Measurements from ENCODE around the gene PALLD. TPM values are rescaled to one million over a fixed set of nuclear protein-coding genes. Genes with fewer than 3 reads are reported as not detected.
"Not testable (repeated sequence)": the region's sequence is repeated elsewhere in the genome, so short reads cannot be mapped to it uniquely, and the experiment has no call there.

Gene PALLD
- polyA plus RNA-seq, 4 donors: 85.8 to 252 (median 188) TPM

DNA sequence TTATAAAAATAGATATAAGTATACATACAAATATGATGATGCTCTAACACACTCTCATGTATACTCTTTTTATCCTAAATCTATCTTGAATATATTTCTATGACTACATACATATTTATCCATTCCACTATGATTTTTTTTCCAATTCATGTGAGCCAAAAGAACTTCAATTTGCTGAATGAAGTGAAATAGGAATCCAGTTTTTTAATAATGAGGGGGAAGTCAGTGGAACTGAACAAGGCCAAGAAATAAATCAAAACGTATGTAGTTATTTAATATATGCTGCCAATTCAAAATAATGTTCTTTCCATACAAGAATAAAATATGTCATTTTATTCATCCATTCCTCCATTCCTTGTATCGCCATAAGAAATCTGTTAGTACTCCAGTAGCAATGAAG lies 6.1 kb upstream of the PALLD start:
- no peak for DNase-seq (ENCODE audit: low read depth in 4 of 4, low spot score in 3 of 4)

DNA sequence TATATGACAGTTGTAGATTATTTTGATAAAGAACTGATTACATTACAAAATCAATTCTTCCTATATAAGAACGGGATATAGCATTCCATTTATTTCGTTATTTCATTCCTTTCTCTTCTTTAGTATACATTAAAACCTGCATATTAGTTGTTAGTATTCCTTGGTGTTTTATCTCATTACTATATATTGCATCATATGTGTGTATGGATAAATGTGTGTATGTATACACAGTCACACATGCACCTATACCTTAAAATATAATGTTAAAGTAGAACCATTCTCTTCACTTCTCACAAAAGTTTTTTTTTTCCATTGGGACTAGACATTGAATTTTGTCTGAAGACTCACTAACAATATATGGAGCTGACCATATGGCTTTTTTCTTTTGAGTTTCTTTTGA lies 5.3 kb upstream of the PALLD start:
- no peak for DNase-seq (ENCODE audit: low read depth in 4 of 4, low spot score in 3 of 4)

GRCh38 chr4:168498251-168498650 lies 1.4 kb downstream of the PALLD start:
- no peak for DNase-seq (ENCODE audit: low read depth in 4 of 4, low spot score in 3 of 4)

DNA sequence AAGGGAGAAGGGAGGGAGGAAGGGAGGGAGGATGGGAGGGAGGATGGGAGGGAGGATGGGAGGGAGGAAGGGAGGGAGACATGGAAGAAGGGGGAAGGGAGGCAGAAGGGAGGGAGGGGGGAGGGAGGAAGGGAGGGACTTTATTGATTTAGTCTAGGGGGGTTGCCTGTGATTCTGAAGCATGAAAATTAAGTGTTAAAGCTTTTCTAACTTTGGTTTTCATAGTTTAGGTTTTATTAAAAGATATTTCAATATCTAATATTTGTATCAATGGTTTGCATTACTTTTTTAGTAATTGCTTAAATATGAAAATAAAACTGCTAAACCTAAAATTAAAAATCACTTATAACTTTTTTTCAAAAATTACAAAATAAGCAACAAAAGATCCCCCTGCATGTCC lies 2.4 kb downstream of the PALLD start:
- DNase-seq (ENCODE audit: low read depth in 4 of 4, low spot score in 3 of 4): no peak

DNA sequence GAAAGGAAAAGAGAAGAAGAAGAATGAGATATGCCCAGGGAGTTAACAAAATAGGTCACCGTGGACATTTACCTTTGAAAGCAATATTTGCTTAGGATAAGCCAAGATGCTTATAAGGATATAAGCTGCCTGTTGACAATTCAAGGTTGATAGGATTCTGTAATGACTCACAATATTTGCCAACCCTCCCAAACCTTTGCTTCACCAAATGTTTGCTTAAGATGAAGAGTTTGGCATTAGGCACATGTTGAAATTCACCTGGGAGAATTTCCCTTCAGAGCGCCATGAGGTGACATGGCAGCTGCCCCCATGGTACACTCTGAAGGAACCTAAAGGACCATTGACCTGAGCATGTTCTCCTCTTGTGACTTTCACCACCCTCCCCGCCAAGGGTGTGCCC lies 4.6 kb downstream of the PALLD start:
- no peak for DNase-seq (ENCODE audit: low read depth in 4 of 4, low spot score in 3 of 4)

GRCh38 chr4:168502861-168503260 lies 6.0 kb downstream of the PALLD start:
- no peak for DNase-seq (ENCODE audit: low read depth in 4 of 4, low spot score in 3 of 4)

DNA sequence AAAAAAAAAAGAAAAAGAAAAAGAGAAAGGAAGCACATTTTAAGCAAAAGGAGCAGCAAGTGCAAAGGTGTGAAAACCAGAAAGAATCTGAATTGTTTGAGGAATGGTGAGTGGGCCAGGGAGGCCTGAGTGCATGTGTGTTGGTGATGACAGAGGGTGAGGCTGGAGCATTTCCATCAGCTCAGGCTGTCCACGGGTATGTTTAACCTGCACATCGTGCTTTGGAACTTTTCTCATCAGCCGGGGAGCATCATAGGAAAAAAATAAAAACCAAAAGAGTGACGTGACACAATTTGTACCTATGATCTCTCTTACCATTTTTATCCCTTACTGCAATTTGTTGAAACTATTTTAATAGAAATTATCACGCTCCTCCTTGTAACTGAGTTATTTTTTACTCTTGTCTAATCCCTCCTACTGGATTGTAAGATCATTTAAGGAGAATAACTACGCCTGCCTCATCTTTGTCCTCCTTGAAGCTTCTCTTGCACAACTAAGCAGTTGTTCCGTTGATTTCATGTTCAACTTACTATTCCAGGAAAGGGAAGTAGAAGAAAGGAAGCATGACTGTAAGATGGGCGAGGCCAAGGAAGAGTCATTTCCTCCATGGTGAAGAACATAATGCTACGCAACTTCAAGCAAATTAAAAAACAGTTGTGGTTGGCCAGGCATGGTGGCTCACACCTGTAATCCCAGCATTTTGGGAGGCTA lies 7.0 kb downstream of the PALLD start:
- DNase-seq (ENCODE audit: low read depth in 4 of 4, low spot score in 3 of 4): no peak

DNA sequence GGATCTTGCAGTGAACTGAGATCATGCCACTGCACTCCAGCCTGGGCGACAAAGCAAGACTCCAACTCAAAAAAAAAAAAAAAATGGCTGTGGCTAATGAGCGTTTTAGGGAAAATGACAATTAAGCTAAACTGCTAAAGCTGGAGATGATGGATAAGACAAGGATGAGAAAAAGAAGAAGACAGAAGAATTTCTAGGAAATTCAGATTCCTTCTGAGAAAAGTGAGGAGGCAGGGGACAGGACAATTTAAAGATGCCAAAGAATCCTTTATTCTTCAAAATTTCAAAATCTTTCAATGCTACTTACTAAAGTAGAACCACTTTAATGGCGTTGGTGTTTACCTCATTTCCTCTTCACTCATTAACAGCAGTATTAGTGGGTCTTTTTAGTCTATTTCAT lies 7.7 kb downstream of the PALLD start:
- no peak for DNase-seq (ENCODE audit: low read depth in 4 of 4, low spot score in 3 of 4)

DNA sequence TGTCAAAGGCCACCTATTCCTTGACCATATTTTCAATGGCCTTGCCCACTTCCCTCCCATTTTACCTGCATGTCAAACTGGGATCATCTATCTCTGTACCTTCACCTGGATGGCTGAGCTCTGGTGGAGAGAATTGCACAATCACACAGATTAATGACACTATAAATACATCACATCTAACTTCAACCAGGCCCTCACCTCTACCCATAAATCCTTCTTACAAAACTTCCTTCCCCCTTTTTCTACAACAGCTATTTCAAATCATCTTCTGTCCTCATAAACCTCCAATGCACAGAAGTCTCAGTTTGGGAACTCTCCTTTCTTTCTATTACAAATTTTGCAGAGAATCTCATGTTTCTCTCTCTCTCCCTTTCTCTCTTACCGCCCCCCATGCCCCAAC lies 9.2 kb downstream of the PALLD start:
- no peak for DNase-seq (ENCODE audit: low read depth in 4 of 4, low spot score in 3 of 4)

GRCh38 chr4:168507178-168507815 lies 10.4 kb downstream of the PALLD start:
- no peak for DNase-seq (ENCODE audit: low read depth in 4 of 4, low spot score in 3 of 4)

- no peak for DNase-seq (ENCODE audit: low read depth in 4 of 4, low spot score in 3 of 4)
Observed at GRCh38 chr4:168508683-168509082, 11.8 kb downstream of the PALLD start.

DNA sequence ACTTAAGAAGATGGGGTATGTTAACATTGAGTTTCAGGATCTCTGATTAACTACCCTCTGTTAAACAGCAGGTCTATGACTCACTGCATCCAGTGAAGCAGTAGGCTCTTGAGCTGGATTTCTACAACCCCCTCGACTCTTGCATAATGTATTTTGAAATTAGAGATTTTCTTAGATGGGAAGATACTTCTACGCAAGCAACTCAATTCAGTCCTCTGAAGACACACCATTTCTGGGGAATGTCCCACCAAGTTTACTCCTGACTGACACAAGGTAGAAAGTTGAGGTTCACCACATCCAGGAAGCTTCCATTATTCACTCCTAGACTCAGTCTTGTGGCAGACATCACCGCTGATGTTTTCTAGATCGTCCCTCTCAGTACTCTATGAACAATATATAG lies 12.9 kb downstream of the PALLD start:
- no peak for DNase-seq (ENCODE audit: low read depth in 4 of 4, low spot score in 3 of 4)

GRCh38 chr4:168511780-168512489 lies 15.1 kb downstream of the PALLD start:
- no peak for DNase-seq (ENCODE audit: low read depth in 4 of 4, low spot score in 3 of 4)

- DNase-seq (ENCODE audit: low read depth in 4 of 4, low spot score in 3 of 4): not testable (repeated sequence)
Observed at GRCh38 chr4:168513826-168514225, 17.0 kb downstream of the PALLD start.

DNA sequence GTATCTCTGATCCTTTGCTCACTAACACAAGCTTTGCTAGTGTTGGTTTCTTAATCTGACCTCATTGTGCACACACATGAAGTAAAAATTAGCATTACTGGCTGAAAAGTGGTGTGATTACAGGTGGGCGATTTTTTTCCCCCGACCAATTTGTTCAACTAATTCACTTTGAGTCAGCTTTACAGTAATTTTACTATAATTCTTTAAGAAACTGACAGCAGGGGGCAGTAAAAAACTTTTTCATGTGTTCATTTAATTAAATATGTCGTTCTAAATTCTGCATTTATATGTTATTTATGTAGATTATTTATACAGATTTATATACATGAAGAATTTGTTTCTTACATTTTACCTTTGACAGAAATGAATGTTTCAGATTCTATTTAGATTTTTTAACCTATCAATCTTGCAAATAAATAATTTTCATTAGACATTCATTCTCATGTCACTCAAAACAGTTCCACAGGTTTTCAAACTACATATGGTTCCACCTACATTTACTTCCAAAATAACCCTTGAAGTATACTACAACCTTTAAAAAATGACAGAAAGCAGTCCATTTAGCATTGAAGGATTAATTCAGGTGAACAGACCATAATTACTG lies 17.5 kb downstream of the PALLD start:
- DNase-seq (ENCODE audit: low read depth in 4 of 4, low spot score in 3 of 4): peak in 2 of 4 donors; percentile 31 to 35

GRCh38 chr4:168515222-168516011 lies 18.6 kb downstream of the PALLD start:
- DNase-seq (ENCODE audit: low read depth in 4 of 4, low spot score in 3 of 4): no peak

GRCh38 chr4:168516841-168517240 lies 20.0 kb downstream of the PALLD start:
- no peak for DNase-seq (ENCODE audit: low read depth in 4 of 4, low spot score in 3 of 4)

GRCh38 chr4:168519576-168519975 lies 22.7 kb downstream of the PALLD start:
- DNase-seq (ENCODE audit: low read depth in 4 of 4, low spot score in 3 of 4): no peak

DNA sequence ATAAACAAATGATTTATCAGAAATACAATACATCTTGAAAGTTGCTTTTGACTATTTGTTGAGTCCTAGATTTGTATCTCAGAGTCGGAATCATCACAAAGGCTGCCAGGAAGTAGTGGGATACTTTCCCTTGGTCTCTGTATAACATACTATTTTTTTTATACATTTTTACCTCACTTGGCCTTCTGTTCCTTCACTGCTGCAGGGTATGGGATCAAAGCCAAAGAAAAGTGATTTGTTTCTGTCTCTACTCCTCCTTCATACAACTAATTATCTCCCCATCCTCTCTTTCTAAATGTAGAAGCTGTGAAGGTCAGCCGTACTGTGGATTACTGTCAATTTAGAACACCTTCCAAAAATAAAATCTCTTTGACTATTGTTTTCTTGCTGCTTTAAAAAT lies 24.9 kb downstream of the PALLD start:
- DNase-seq (ENCODE audit: low read depth in 4 of 4, low spot score in 3 of 4): no peak

GRCh38 chr4:168522356-168522755 lies 25.5 kb downstream of the PALLD start:
- no peak for DNase-seq (ENCODE audit: low read depth in 4 of 4, low spot score in 3 of 4)
